GM12878 (cell line): ENCODE data around the gene LRRIQ1. TPM values are rescaled to one million over a fixed set of nuclear protein-coding genes. Genes with fewer than 3 reads are reported as not detected.

ENCODE experiments used
- ATAC-seq: fragments of 200-7000 bp; cut with Tn5 transposase; 3 replicates; pipeline ENCODE4 v1.9.1; 2020; ENCODE audit warnings: mild to moderate bottlenecking, moderate library complexity
- BruUV-seq: library from RNA; stranded (reverse); fragments of 400-500 nt; replicated peaks from 2 replicates; lab custom pipeline; 2021; lab: Mats Ljungman, UMichigan
- CTCF ChIA-PET: fragments of 300-600 bp; sonication (Branson Sonifier 250); formaldehyde crosslinking; extraction: SDS; loops from one replicate; lab custom pipeline; 2021; ENCODE audit warnings: inconsistent platforms; lab: Yijun Ruan, JAX
- POLR2A ChIA-PET: fragments of 350-600 bp; formaldehyde crosslinking; extraction: SDS; loops from one replicate; lab custom pipeline; 2021; ENCODE audit warnings: inconsistent platforms; lab: Charles Lee
- RAD21 ChIA-PET: fragments of 300-600 bp; sonication (Branson Sonifier 250); formaldehyde crosslinking; loops from one replicate; lab custom pipeline; 2023; ENCODE audit warnings: antibody characterized with exemption; ENCODE audit not compliant: unreplicated experiment; lab: Charles Lee
- SMC1A ChIA-PET: fragments of 300-600 bp; sonication (Branson Sonifier 250); formaldehyde crosslinking; loops from one replicate; lab custom pipeline; 2023; ENCODE audit not compliant: unreplicated experiment, uncharacterized antibody; lab: Charles Lee
- DNase-seq: peaks from one replicate; pipeline ENCODE4 v3.0.0-alpha.2; 2011; ENCODE audit warnings: low read depth, low spot score
- FAIRE-seq: peaks from 3 replicates; lab custom pipeline; 2011; peaks lifted over from hg19 to GRCh38; lab: Jason Lieb, UNC
- H2AFZ ChIP-seq: 2 replicates; pipeline ENCODE4 v1.6.0; 2011; ENCODE audit warnings: low read depth, low read length, control low read depth; ENCODE audit not compliant: control insufficient read depth
- H3K27ac ChIP-seq: 2 replicates; pipeline ENCODE4 v1.5.1; 2011; ENCODE audit warnings: control low read depth; ENCODE audit not compliant: control insufficient read depth, insufficient read depth
- H3K27me3 ChIP-seq, 2 experiments: replicated peaks in 1 of 2; 2 replicates each; pipeline versions ENCODE4 v1.6.0 to v1.6.1; 2011; ENCODE audit warnings: low read length in 1 of 2; ENCODE audit not compliant: control insufficient read depth in 2 of 2, insufficient read depth in 2 of 2
- H3K36me3 ChIP-seq, 2 experiments: 2 replicates each; pipeline ENCODE4 v1.5.1; 2011; ENCODE audit warnings: low read length in 1 of 2; ENCODE audit not compliant: control insufficient read depth in 2 of 2, insufficient read depth in 2 of 2
- H3K4me1 ChIP-seq: 2 replicates; pipeline ENCODE4 v1.6.1; 2011; ENCODE audit warnings: mild to moderate bottlenecking, low read length, moderate library complexity, mixed read lengths; ENCODE audit not compliant: control insufficient read depth, insufficient read depth
- H3K4me2 ChIP-seq: 2 replicates; pipeline ENCODE4 v1.6.0; 2011; ENCODE audit warnings: control low read depth; ENCODE audit not compliant: control insufficient read depth, insufficient read depth
- H3K4me3 ChIP-seq: fragments of 200-600 bp; sonication (generic); 2 replicates; pipeline ENCODE4 v1.5.1; 2016
- H3K79me2 ChIP-seq: 2 replicates; pipeline ENCODE4 v1.6.0; 2011; ENCODE audit warnings: low read length; ENCODE audit not compliant: control insufficient read depth, insufficient read depth
- H3K9ac ChIP-seq: 2 replicates; pipeline ENCODE4 v1.8.0; 2011; ENCODE audit warnings: low read length, control low read depth, mixed read lengths; ENCODE audit not compliant: control insufficient read depth, insufficient read depth
- H3K9me3 ChIP-seq: replicated peaks from 3 replicates; pipeline ENCODE4 v1.5.1; 2011; ENCODE audit warnings: mild to moderate bottlenecking, low read length; ENCODE audit not compliant: control insufficient read depth, insufficient read depth
- H4K20me1 ChIP-seq: 2 replicates; pipeline ENCODE4 v1.6.0; 2011; ENCODE audit not compliant: control insufficient read depth, insufficient read depth
- BHLHE40 ChIP-seq, 2 experiments: fragments of 450-650 bp in 1 of 2; IDR thresholded peaks; 2 replicates each; pipeline ENCODE4 v1.6.1; 2011 to 2017; ENCODE audit warnings: low read depth in 2 of 2, borderline replicate concordance in 1 of 2, improper control_type of control experiment in 1 of 2, low read length in 1 of 2, mild to moderate bottlenecking in 1 of 2
- CBX5 ChIP-seq: sonication (generic); IDR thresholded peaks from 2 replicates; pipeline ENCODE4 v1.6.1; 2016; ENCODE audit warnings: low read depth, moderate library complexity, mild to moderate bottlenecking, inconsistent platforms
- NFIC ChIP-seq: IDR thresholded peaks from 2 replicates; pipeline ENCODE4 v1.6.1; 2012; ENCODE audit warnings: low read depth, mild to moderate bottlenecking, inconsistent platforms, low read length, moderate library complexity
- WGBS: methylation state at CpG from one replicate; pipeline ENCODE4 v1.1.6; 2016; ENCODE audit warnings: low lambda C conversion rate; ENCODE audit not compliant: insufficient replicate concordance, insufficient coverage; ENCODE audit errors: missing lambda C conversion rate; 5-methylcytosine and 5-hydroxymethylcytosine counted together
- in situ Hi-C: fragments of 300-500 bp; cut with MboI; formaldehyde crosslinking; loops from 9 replicates; pipeline ENCODE4 v1.14.3; 2018; ENCODE audit warnings: mixed read lengths
- intact Hi-C: fragments of 100-400 bp; cut with micrococcal nuclease; formaldehyde crosslinking; loops from one replicate; pipeline ENCODE4 v1.14.2; 2022; ENCODE audit not compliant: unreplicated experiment
- polyA plus RNA-seq, 11 experiments: library from polyadenylated mRNA; depleted of rRNA in 4 of 11; unstranded in 6 of 11; stranded (reverse) in 5 of 11; fragments of >200 nt; fragmentation: Nextera tagmentation in 4 of 11; fragmentation: Illumina TruSeq in 1 of 11; extraction: Ambion mirVana in 4 of 11; extraction: Trizol in 1 of 11; gene quantifications; 1 replicate in 1 of 11; 2 replicates in 10 of 11; pipeline versions ENCODE4 v1.2.1 to v1.2.3, GENCODE V29; 2011 to 2016; ENCODE audit warnings: inconsistent platforms in 2 of 11, missing spikeins in 2 of 11, low read depth in 1 of 11
- total RNA-seq, 4 experiments: library from RNA; depleted of rRNA in 3 of 4; stranded (reverse); fragments of >200 nt in 3 of 4; fragmentation: Illumina TruSeq in 1 of 4; extraction: Trizol in 1 of 4; gene quantifications; 2 replicates each; pipeline versions ENCODE4 v1.2.1 to v1.2.3, GENCODE V29; 2013 to 2021

The LRRIQ1 gene
- total and polyA plus RNA-seq, 10 of the 15 experiments (the other 5 are each of a cell fraction or from before 2014, with no cell fraction given): 0.14 to 0.45 (median 0.37) TPM; not detected in 4

- Histone ChIP-seq H3K27ac (no peak overlapping the region), H3K27me3 (no peaks in the 10 kb centered on the region), H2AFZ (no peak overlapping the region), H3K4me2 (no peak overlapping the region), H4K20me1 (no peaks in the 10 kb centered on the region), H3K4me1 (no peaks in the 10 kb centered on the region), H3K4me3 (no peak overlapping the region), H3K9ac (no peak overlapping the region), H3K79me2 (no peaks in the 10 kb centered on the region), H3K9me3 (no peaks in the 10 kb centered on the region)
- in situ Hi-C loops: no loop called here
- ATAC-seq (peak; percentile 30; the same call in 1 of the 3 replicates), DNase-seq (no peak)
- ChIA-PET RAD21 (interaction anchor here (0.6 to 1.4 kb wide), 2 partner anchors 17 to 184 kb away, joined by 3 to 7 read pairs; no protein-coding TSS in a partner anchor), POLR2A (no interaction called here), SMC1A (interaction anchor here (0.8 to 5.7 kb wide), 5 partner anchors 22 to 195 kb away, joined by 3 to 26 read pairs (median 3); partner anchors contain the start of genes LRRIQ1 and TSPAN19)
- intact Hi-C loops: no loop called here
- no peak for TF ChIP-seq CBX5
- TF ChIP-seq, all 136 proteins: peak for 0
- CTCF ChIA-PET: interaction anchor here (0.7 to 5.2 kb wide), 13 partner anchors 8 to 338 kb away, joined by 3 to 67 read pairs (median 4); partner anchors contain the start of genes LRRIQ1 and TSPAN19
- whole genome bisulfite sequencing: 36% methylated on average over 3 of the region's 3 CpGs
- peak; percentile 49 for FAIRE-seq
- BruUV-seq: no TSS peak
- no peaks in the 10 kb centered on the region for H3K36me3 ChIP-seq
These were observed 22.2 kb downstream of the LRRIQ1 start for GRCh38 chr12:85058339-85058738.

- no peaks in the 10 kb centered on the region for H4K20me1 ChIP-seq
- no peaks in the 10 kb centered on the region for H3K27me3 ChIP-seq
- no peaks in the 10 kb centered on the region for H3K36me3 ChIP-seq
- in situ Hi-C loops (no loop called here), intact Hi-C loops (no loop called here)
- ATAC-seq (no peak), FAIRE-seq (no peak), DNase-seq (no peak)
- H3K4me1 ChIP-seq: no peaks in the 10 kb centered on the region
- no peak overlapping the region for H3K4me2 ChIP-seq
- no peak overlapping the region for H3K9ac ChIP-seq
- ChIA-PET SMC1A (interaction anchor here (1.2 to 5.7 kb wide), 2 partner anchors 24 to 185 kb away, joined by 3 to 26 read pairs; partner anchors contain the start of genes LRRIQ1 and TSPAN19), CTCF (interaction anchor here (1.0 to 5.2 kb wide), 7 partner anchors 11 to 189 kb away, joined by 3 to 67 read pairs (median 4); no protein-coding TSS in a partner anchor), RAD21 (interaction anchor here (1.3 to 2.5 kb wide), 2 partner anchors 24 to 185 kb away, joined by 3 to 7 read pairs; partner anchors contain the start of genes LRRIQ1 and TSPAN19), POLR2A (no interaction called here)
- 19% methylated on average over 6 of the region's 6 CpGs for WGBS
- BruUV-seq: no TSS peak
- H3K27ac ChIP-seq: no peak overlapping the region
- no peak overlapping the region for H2AFZ ChIP-seq
- H3K9me3 ChIP-seq: no peaks in the 10 kb centered on the region
- no peaks in the 10 kb centered on the region for H3K79me2 ChIP-seq
- H3K4me3 ChIP-seq: no peak overlapping the region
- TF ChIP-seq NFIC: no peak
- peak in 1 of 2 experiments; percentile 25; a peak in 1 of 4 replicates for TF ChIP-seq BHLHE40 (IDR thresholded peaks at IDR 0.05; ENCODE audit: borderline replicate concordance in 1 of 2, low read depth in 2 of 2, low read length in 1 of 2)
These were observed 23.4 kb downstream of the LRRIQ1 start for GRCh38 chr12:85059594-85059993.
